Measurements from ENCODE around the gene ARIH2.

DNA sequence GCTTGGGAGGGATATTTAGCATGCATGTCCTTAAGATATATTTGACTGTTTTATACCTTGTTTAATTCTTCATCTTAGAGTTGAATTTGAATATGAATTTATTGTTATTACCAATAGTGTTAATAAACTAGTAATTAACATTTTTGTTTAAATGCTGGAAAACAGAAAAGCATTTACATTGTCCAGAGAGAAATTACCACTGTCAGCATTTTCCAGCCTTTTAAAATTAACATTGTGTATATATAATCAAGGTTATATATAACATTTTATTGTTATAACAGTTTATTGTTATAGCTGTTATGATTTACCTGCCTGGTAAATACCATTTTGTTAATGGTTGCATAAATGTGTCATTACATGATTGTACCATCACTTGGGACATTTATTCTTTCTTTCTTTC is 63.4 kb downstream of the ARIH2 start:
- TF ChIP-seq POLR2A (IDR thresholded peaks at IDR 0.05) (no peak), CTCF (IDR thresholded peaks at IDR 0.05) (no peak), POLR2AphosphoS5 (IDR thresholded peaks at IDR 0.05) (no peak)
